C4-2B (cell line): ENCODE measurements around the gene PSKH1.

Source experiments
- ZFX ChIP-seq: fragments of 450-650 bp; IDR thresholded peaks from 2 replicates; pipeline ENCODE4 v1.6.1; 2017
- TF ChIP-seq, protein P1 (sequence below): fragments of 450-650 bp; conservative IDR thresholded peaks from 2 replicates; pipeline ENCODE4 v1.5.1; 2017; ENCODE audit warnings: mild to moderate bottlenecking

GRCh38 chr16:67954421-67955196 is 61.6 kb downstream of the PSKH1 start:
- TF ChIP-seq, protein P1, sequence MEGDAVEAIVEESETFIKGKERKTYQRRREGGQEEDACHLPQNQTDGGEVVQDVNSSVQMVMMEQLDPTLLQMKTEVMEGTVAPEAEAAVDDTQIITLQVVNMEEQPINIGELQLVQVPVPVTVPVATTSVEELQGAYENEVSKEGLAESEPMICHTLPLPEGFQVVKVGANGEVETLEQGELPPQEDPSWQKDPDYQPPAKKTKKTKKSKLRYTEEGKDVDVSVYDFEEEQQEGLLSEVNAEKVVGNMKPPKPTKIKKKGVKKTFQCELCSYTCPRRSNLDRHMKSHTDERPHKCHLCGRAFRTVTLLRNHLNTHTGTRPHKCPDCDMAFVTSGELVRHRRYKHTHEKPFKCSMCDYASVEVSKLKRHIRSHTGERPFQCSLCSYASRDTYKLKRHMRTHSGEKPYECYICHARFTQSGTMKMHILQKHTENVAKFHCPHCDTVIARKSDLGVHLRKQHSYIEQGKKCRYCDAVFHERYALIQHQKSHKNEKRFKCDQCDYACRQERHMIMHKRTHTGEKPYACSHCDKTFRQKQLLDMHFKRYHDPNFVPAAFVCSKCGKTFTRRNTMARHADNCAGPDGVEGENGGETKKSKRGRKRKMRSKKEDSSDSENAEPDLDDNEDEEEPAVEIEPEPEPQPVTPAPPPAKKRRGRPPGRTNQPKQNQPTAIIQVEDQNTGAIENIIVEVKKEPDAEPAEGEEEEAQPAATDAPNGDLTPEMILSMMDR = no peak
- no peak for TF ChIP-seq ZFX
